SK-N-SH (cell line): ENCODE data around the gene ERC1. TPM values are rescaled to one million over a fixed set of nuclear protein-coding genes. Genes with fewer than 3 reads are reported as not detected.

Source experiments
- CTCF ChIA-PET: fragments of 300-600, 350-600 bp; formaldehyde crosslinking; extraction: SDS; loops from one replicate; lab custom pipeline; 2021; lab: Yijun Ruan, JAX
- POLR2A ChIA-PET: fragments of 350-600 bp; sonication (Branson Sonifier 250); formaldehyde crosslinking; extraction: SDS; loops from one replicate; lab custom pipeline; 2020; ENCODE audit warnings: antibody characterized with exemption, inconsistent platforms; lab: Yijun Ruan, JAX
- DNase-seq: peaks from one replicate; pipeline ENCODE4 v3.0.0; 2012
- H2AFZ ChIP-seq: fragments of 200-600 bp; sonication (generic); 2 replicates; pipeline ENCODE4 v1.8.1; 2016; ENCODE audit warnings: antibody characterized with exemption, mild to moderate bottlenecking, low read depth
- H3F3A ChIP-seq: fragments of 200-600 bp; sonication (generic); replicated peaks from 2 replicates; pipeline ENCODE3; 2016; ENCODE audit warnings: antibody characterized with exemption, mild to moderate bottlenecking; ENCODE audit not compliant: insufficient read depth
- H3K27ac ChIP-seq, 2 experiments: fragments of 200-500 bp in 1 of 2; fragments of 200-600 bp in 1 of 2; sonication (Bioruptor generic) in 1 of 2; sonication (generic), shearing (Covaris generic) in 1 of 2; 2 replicates each; pipeline versions ENCODE4 v1.5.1 to v1.6.1; 2014 to 2016; ENCODE audit warnings: low read depth in 2 of 2, inconsistent platforms in 1 of 2, low read length in 1 of 2, mild to moderate bottlenecking in 1 of 2, mixed read lengths in 1 of 2
- H3K27me3 ChIP-seq: fragments of 200-600 bp; sonication (generic), shearing (Covaris generic); 2 replicates; pipeline ENCODE4 v1.6.1; 2016; ENCODE audit warnings: mixed run types; ENCODE audit not compliant: insufficient read depth
- H3K36me3 ChIP-seq, 2 experiments: fragments of 200-500 bp in 1 of 2; fragments of 200-600 bp in 1 of 2; sonication (Bioruptor generic) in 1 of 2; sonication (generic) in 1 of 2; replicated peaks in 1 of 2; 2 replicates each; pipeline versions ENCODE3 to v1.5.1; 2014 to 2016; ENCODE audit warnings: low read length in 1 of 2, mild to moderate bottlenecking in 1 of 2; ENCODE audit not compliant: insufficient read depth in 2 of 2, control insufficient read depth in 1 of 2
- H3K4me1 ChIP-seq, 2 experiments: fragments of 200-500 bp in 1 of 2; fragments of 200-600 bp in 1 of 2; sonication (Bioruptor generic) in 1 of 2; sonication (generic), shearing (Covaris generic) in 1 of 2; 2 replicates each; pipeline versions ENCODE4 v1.5.1 to v1.6.1; 2014 to 2016; ENCODE audit warnings: low read depth in 1 of 2, low read length in 1 of 2, mixed run types in 1 of 2; ENCODE audit not compliant: insufficient read depth in 2 of 2, control insufficient read depth in 1 of 2
- H3K4me2 ChIP-seq: fragments of 200-600 bp; sonication (generic), shearing (Covaris generic); 2 replicates; pipeline ENCODE4 v1.6.1; 2017; ENCODE audit warnings: mixed run types
- H3K4me3 ChIP-seq, 2 experiments: fragments of 200-500 bp in 1 of 2; fragments of 200-600 bp in 1 of 2; sonication (Bioruptor generic) in 1 of 2; sonication (generic), shearing (Covaris generic) in 1 of 2; 2 replicates each; pipeline versions ENCODE4 v1.5.1 to v1.8.1; 2014 to 2016; ENCODE audit warnings: low read depth in 2 of 2, inconsistent platforms in 1 of 2, low read length in 1 of 2, mild to moderate bottlenecking in 1 of 2, mixed read lengths in 1 of 2, moderate library complexity in 1 of 2
- H3K79me2 ChIP-seq: fragments of 200-600 bp; sonication (generic); 2 replicates; pipeline ENCODE4 v1.8.1; 2017; ENCODE audit warnings: mild to moderate bottlenecking; ENCODE audit not compliant: insufficient read depth
- H3K9ac ChIP-seq: fragments of 200-600 bp; sonication (generic); 2 replicates; pipeline ENCODE4 v1.6.1; 2017; ENCODE audit warnings: mixed run types
- H3K9me2 ChIP-seq: fragments of 200-600 bp; sonication (generic); 2 replicates; pipeline ENCODE4 v1.6.1; 2017; ENCODE audit warnings: mixed run types
- H3K9me3 ChIP-seq: fragments of 200-600 bp; sonication (generic); 2 replicates; pipeline ENCODE4 v1.6.1; 2017; ENCODE audit warnings: mixed run types, mild to moderate bottlenecking, moderate library complexity
- H4K20me1 ChIP-seq: fragments of 200-600 bp; sonication (generic); 2 replicates; pipeline ENCODE4 v1.6.1; 2017; ENCODE audit warnings: mild to moderate bottlenecking, mixed run types; ENCODE audit not compliant: insufficient read depth
- CHD2 ChIP-seq: fragments of 150-350 bp; IDR thresholded peaks from 2 replicates; pipeline ENCODE4 v1.6.1; 2018; ENCODE audit warnings: low read length; ENCODE audit not compliant: partially characterized antibody
- CTCF ChIP-seq: fragments of 200-600 bp; sonication (generic); IDR thresholded peaks from 2 replicates; pipeline ENCODE4 v1.6.1; 2017; ENCODE audit warnings: antibody characterized with exemption, mild to moderate bottlenecking, moderate library complexity
- ELF1 ChIP-seq: IDR thresholded peaks from 2 replicates; pipeline ENCODE4 v1.4.0; 2012
- EP300 ChIP-seq, 2 experiments: IDR thresholded peaks; 2 replicates each; pipeline versions ENCODE4 v1.4.0 to v1.6.1; 2012; ENCODE audit warnings: borderline replicate concordance in 1 of 2, low read depth in 1 of 2, low read length in 1 of 2
- EZH2phosphoT487 ChIP-seq: fragments of 200-600 bp; sonication (generic); IDR thresholded peaks from 2 replicates; pipeline ENCODE4 v1.6.1; 2017; ENCODE audit warnings: low read depth, mixed run types, mild to moderate bottlenecking, antibody characterized with exemption, moderate library complexity, borderline replicate concordance
- FOSL2 ChIP-seq: IDR thresholded peaks from 2 replicates; pipeline ENCODE4 v1.4.0; 2012; ENCODE audit warnings: low read depth, mild to moderate bottlenecking, moderate library complexity, borderline replicate concordance
- GABPA ChIP-seq: IDR thresholded peaks from 2 replicates; pipeline ENCODE4 v1.4.0; 2012; ENCODE audit warnings: low read depth, mild to moderate bottlenecking
- GATA2 ChIP-seq: sonication (generic); formaldehyde crosslinking; IDR thresholded peaks from 2 replicates; pipeline ENCODE4 v1.5.0; 2020; ENCODE audit warnings: mild to moderate bottlenecking, missing genetic modification reagents
- MXI1 ChIP-seq: IDR thresholded peaks from 2 replicates; pipeline ENCODE4 v1.6.1; 2012; ENCODE audit warnings: mild to moderate bottlenecking, low read depth, low read length, improper control_type of control experiment
- NFIC ChIP-seq: IDR thresholded peaks from 2 replicates; pipeline ENCODE4 v1.4.0; 2012; ENCODE audit warnings: borderline replicate concordance
- RCOR1 ChIP-seq: fragments of 150-350 bp; IDR thresholded peaks from 2 replicates; pipeline ENCODE4 v1.6.1; 2017; ENCODE audit warnings: antibody characterized with exemption, low read length
- REST ChIP-seq: IDR thresholded peaks from 2 replicates; pipeline ENCODE4 v1.6.1; 2012; ENCODE audit warnings: mild to moderate bottlenecking, low read depth, low read length, moderate library complexity
- RFX5 ChIP-seq: IDR thresholded peaks from 2 replicates; pipeline ENCODE4 v1.6.1; 2012; ENCODE audit warnings: mild to moderate bottlenecking, improper control_type of control experiment, low read length
- RXRA ChIP-seq: IDR thresholded peaks from 2 replicates; pipeline ENCODE4 v1.4.0; 2012; ENCODE audit warnings: low read depth, mild to moderate bottlenecking, borderline replicate concordance
- SIN3A ChIP-seq: IDR thresholded peaks from 2 replicates; pipeline ENCODE4 v1.6.1; 2012; ENCODE audit warnings: low read depth, mild to moderate bottlenecking, low read length, moderate library complexity, borderline replicate concordance
- TCF12 ChIP-seq: IDR thresholded peaks from 2 replicates; pipeline ENCODE4 v1.4.0; 2012
- USF2 ChIP-seq: fragments of 150-350 bp; IDR thresholded peaks from 2 replicates; pipeline ENCODE4 v1.6.1; 2017; ENCODE audit warnings: antibody characterized with exemption, low read length, low read depth, borderline replicate concordance
- WGBS: methylation state at CpG from one replicate; pipeline ENCODE4 v1.1.6; 2017; ENCODE audit warnings: low lambda C conversion rate; 5-methylcytosine and 5-hydroxymethylcytosine counted together
- polyA plus RNA-seq, 3 experiments: library from polyadenylated mRNA; depleted of rRNA; stranded (reverse); fragments of >200 nt; gene quantifications; 2 replicates each; pipeline ENCODE4 v1.2.3, GENCODE V29; 2012

ERC1 gene
- polyA plus RNA-seq, 1 of the 3 experiments (the other 2 are of a cell fraction), result 7.5 TPM

- H3K4me3 ChIP-seq, result no peak overlapping the region
- no peak overlapping the region for H2AFZ ChIP-seq
- CTCF ChIA-PET, result no interaction called here
- no peaks in the 10 kb centered on the region for H4K20me1 ChIP-seq
- H3K9me2 ChIP-seq, result no peaks in the 10 kb centered on the region
- DNase-seq, result no peak
- POLR2A ChIA-PET, result no interaction called here
- no peaks in the 10 kb centered on the region for H3K9me3 ChIP-seq
- no peaks in the 10 kb centered on the region for H3K27me3 ChIP-seq
- peaks cover 0 to 22% of the 10 kb centered on the region in 2 experiments for H3K36me3 ChIP-seq
- peaks cover 0 to 5% of the 10 kb centered on the region in 2 experiments; a peak in 2 of 4 replicates for H3K4me1 ChIP-seq
- H3K4me2 ChIP-seq, result no peak overlapping the region
- no peak overlapping the region for H3K27ac ChIP-seq
- peaks cover 12% of the 10 kb centered on the region; the same call in 1 of the 2 replicates for H3K79me2 ChIP-seq
- no peak overlapping the region for H3K9ac ChIP-seq
- H3F3A ChIP-seq, result peaks cover 5% of the 10 kb centered on the region
- 93% methylated on average over 9 of the region's 9 CpGs for WGBS
- TF ChIP-seq CTCF (no peak), EP300 (IDR thresholded peaks at IDR 0.05; ENCODE audit: borderline replicate concordance in 1 of 2, low read depth in 1 of 2, low read length in 1 of 2) (no peak), RFX5 (no peak), USF2 (no peak), RXRA (no peak), SIN3A (no peak), REST (no peak), ELF1 (no peak), MXI1 (no peak), FOSL2 (no peak), RCOR1 (no peak), GATA2 (CRISPR knock-in tag) (no peak), NFIC (no peak), TCF12 (no peak), GABPA (no peak), EZH2phosphoT487 (no peak), CHD2 (no peak)
Observed at GRCh38 chr12:1161197-1161596, 170.2 kb downstream of the ERC1 start.
